ENCODE measurements around the gene PSMB2. TPM values are rescaled to one million over a fixed set of nuclear protein-coding genes. Genes with fewer than 3 reads are reported as not detected.

PSMB2 gene
- total RNA-seq, 1 donor from 2014 or later = 126 TPM

- Mint-ChIP-seq H3K9me3 (no peaks in the 10 kb centered on the region), H3K4me1 (ENCODE audit: low read depth) (peaks cover 34% of the 10 kb centered on the region), H3K4me3 (no peak overlapping the region), H3K27me3 (ENCODE audit: insufficient read depth) (no peaks in the 10 kb centered on the region), H3K27ac (no peak overlapping the region), H3K36me3 (ENCODE audit: low read depth) (peaks cover 56% of the 10 kb centered on the region)
- intact Hi-C loops (cut with micrococcal nuclease) = no loop called here
- no peak for DNase-seq (ENCODE audit: low spot score)
These were observed 7.8 kb downstream of the PSMB2 start for GRCh38 chr1:35633547-35633946.

DNA sequence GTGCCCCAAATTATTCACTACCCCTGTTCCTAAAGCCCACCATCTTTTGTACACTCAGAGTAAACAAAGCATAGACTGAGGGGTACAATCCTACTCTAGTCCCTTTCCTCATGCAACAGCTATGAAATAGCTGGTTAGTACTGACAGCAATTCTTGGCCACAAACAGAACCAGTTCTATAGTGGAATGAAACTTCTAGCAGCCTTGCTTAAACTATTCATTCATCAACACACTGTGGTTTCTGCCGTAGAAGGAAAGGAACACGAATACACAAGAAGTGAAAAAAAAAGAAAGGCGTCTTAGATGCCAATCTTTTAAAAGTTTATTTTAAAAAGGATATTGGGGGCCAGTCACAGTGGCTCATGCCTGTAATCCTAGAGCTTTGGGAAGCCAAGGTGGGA, 9.9 kb downstream of the PSMB2 start:
- no peak overlapping the region for H3K4me3 Mint-ChIP-seq
- no peaks in the 10 kb centered on the region for H3K27me3 Mint-ChIP-seq (ENCODE audit: insufficient read depth)
- H3K4me1 Mint-ChIP-seq (ENCODE audit: low read depth) = peaks cover 23% of the 10 kb centered on the region
- intact Hi-C loops (cut with micrococcal nuclease) = no loop called here
- H3K36me3 Mint-ChIP-seq (ENCODE audit: low read depth) = peaks cover 53% of the 10 kb centered on the region
- DNase-seq (ENCODE audit: low spot score) = no peak
- H3K9me3 Mint-ChIP-seq = no peaks in the 10 kb centered on the region
- no peak overlapping the region for H3K27ac Mint-ChIP-seq

DNA sequence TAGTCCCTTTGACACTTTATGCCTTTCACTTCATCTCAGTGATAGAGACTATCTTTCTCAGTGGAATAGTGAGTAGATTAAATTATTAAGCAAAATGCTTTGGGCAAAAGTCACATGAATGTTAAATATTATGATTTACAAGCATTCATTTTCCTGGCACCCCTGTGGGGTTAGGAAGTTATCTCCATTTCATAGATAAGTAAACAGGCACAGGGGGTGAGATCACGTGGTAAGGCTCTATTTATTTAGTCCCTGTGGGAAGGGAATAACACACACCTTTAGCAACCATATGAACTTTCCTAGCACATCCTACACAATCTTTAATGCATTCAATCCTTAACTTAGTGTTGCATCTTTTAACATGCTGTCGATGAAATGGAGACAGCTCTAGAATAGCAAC, 12.3 kb downstream of the PSMB2 start:
- Mint-ChIP-seq H3K36me3 (ENCODE audit: low read depth) (peaks cover 50% of the 10 kb centered on the region), H3K27ac (no peak overlapping the region)
- intact Hi-C loops (cut with micrococcal nuclease) = no loop called here

DNA sequence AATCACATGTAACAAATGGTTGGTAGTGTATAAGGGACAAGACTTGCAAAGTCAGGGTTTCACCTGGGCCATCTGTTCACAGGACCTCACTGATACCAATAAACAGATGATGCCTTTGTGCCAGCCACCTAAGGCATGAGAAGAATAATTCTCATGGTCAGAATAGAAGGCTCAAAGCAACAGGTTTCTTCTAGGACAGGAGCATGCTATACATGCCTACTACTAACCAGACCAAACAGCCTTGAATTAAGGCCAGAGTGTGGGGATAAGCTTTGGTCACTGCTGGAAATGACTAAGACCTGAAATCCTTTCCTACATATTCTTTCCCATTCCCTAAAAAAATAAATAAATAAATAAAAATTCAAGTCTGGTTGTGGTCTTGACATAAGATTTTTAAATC, 17.5 kb downstream of the PSMB2 start:
- intact Hi-C loops (cut with micrococcal nuclease) = no loop called here
- Mint-ChIP-seq H3K4me1 (ENCODE audit: low read depth) (peaks cover 20% of the 10 kb centered on the region), H3K27ac (no peak overlapping the region), H3K4me3 (no peak overlapping the region), H3K27me3 (ENCODE audit: insufficient read depth) (no peaks in the 10 kb centered on the region), H3K9me3 (no peaks in the 10 kb centered on the region), H3K36me3 (ENCODE audit: low read depth) (peaks cover 35% of the 10 kb centered on the region)
- DNase-seq (ENCODE audit: low spot score) = no peak

More for the DNA sequence above, 12.3 kb downstream of the PSMB2 start:
- Mint-ChIP-seq H3K27me3 (ENCODE audit: insufficient read depth) (no peaks in the 10 kb centered on the region), H3K9me3 (no peaks in the 10 kb centered on the region), H3K4me1 (ENCODE audit: low read depth) (peaks cover 16% of the 10 kb centered on the region), H3K4me3 (no peak overlapping the region)
- no peak for DNase-seq (ENCODE audit: low spot score)

- H3K27ac Mint-ChIP-seq = no peak overlapping the region
- peaks cover 20% of the 10 kb centered on the region for H3K4me1 Mint-ChIP-seq (ENCODE audit: low read depth)
These were observed 18.7 kb downstream of the PSMB2 start for GRCh38 chr1:35622510-35623178.

DNA sequence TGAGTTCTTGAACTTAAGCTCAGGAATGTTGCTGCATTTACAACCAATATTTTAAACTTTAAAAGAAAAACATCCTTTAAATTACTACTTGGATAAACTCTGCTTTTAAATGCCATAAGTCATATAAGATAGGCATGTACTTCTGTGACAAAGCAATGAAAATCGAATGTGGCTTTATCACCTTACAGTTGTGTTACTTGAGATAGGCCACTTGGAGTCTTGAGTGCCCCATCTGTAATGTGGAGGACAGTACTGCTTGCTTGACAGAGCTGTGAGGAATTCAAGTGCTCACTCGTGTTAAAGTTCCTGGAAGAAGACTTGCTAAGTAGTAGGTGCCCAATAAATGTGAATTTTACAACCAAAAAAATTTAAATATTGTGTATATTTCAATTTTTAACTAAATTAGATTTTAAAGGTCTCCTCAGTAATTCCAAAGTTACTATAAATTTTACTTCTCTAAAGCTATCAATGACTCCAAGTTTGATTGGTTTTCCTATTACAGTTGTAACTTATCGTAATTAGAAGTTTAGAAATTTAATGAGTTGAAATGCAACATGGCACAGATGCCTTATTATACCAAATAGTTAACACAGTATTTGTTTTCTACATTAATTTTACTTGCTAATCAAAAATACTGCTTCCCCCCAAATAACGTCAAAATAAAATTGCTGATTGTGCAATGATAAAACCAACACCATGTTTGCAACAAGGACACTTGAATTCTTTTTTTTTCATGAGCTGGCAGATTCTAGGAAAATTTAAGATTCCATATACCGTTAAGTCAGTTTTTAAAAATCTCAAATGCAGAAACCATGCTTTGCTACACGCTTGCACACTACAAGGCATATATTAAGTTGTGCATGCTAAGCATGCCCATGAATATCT, 21.8 kb downstream of the PSMB2 start:
- Mint-ChIP-seq H3K27ac (no peak overlapping the region), H3K9me3 (no peaks in the 10 kb centered on the region), H3K4me1 (ENCODE audit: low read depth) (peaks cover 31% of the 10 kb centered on the region), H3K27me3 (ENCODE audit: insufficient read depth) (no peaks in the 10 kb centered on the region), H3K4me3 (no peak overlapping the region), H3K36me3 (ENCODE audit: low read depth) (peaks cover 35% of the 10 kb centered on the region)
- DNase-seq (ENCODE audit: low spot score) = no peak
- intact Hi-C loops (cut with micrococcal nuclease) = no loop called here

More at GRCh38 chr1:35622510-35623178, 18.7 kb downstream of the PSMB2 start:
- DNase-seq (ENCODE audit: low spot score) = no peak
- intact Hi-C loops (cut with micrococcal nuclease) = no loop called here
- Mint-ChIP-seq H3K27me3 (ENCODE audit: insufficient read depth) (no peaks in the 10 kb centered on the region), H3K9me3 (no peaks in the 10 kb centered on the region), H3K36me3 (ENCODE audit: low read depth) (peaks cover 41% of the 10 kb centered on the region), H3K4me3 (no peak overlapping the region)

- DNase-seq (ENCODE audit: low spot score) = no peak
- Mint-ChIP-seq H3K4me1 (ENCODE audit: low read depth) (peaks cover 42% of the 10 kb centered on the region), H3K27ac (no peak overlapping the region), H3K27me3 (ENCODE audit: insufficient read depth) (no peaks in the 10 kb centered on the region), H3K4me3 (no peak overlapping the region), H3K9me3 (no peaks in the 10 kb centered on the region), H3K36me3 (ENCODE audit: low read depth) (peaks cover 35% of the 10 kb centered on the region)
- intact Hi-C loops (cut with micrococcal nuclease) = no loop called here
These were observed 25.9 kb downstream of the PSMB2 start for GRCh38 chr1:35615440-35615839.

- DNase-seq (ENCODE audit: low spot score) = no peak
- no peaks in the 10 kb centered on the region for H3K27me3 Mint-ChIP-seq (ENCODE audit: insufficient read depth)
- H3K4me3 Mint-ChIP-seq = no peak overlapping the region
- intact Hi-C loops (cut with micrococcal nuclease) = no loop called here
- H3K27ac Mint-ChIP-seq = no peak overlapping the region
- H3K4me1 Mint-ChIP-seq (ENCODE audit: low read depth) = peaks cover 43% of the 10 kb centered on the region
- H3K9me3 Mint-ChIP-seq = no peaks in the 10 kb centered on the region
- peaks cover 37% of the 10 kb centered on the region for H3K36me3 Mint-ChIP-seq (ENCODE audit: low read depth)
These were observed 29.7 kb downstream of the PSMB2 start for GRCh38 chr1:35611655-35612054.

GRCh38 chr1:35605867-35606182, 35.5 kb downstream of the PSMB2 start:
- no peak for DNase-seq (ENCODE audit: low spot score)
- intact Hi-C loops (cut with micrococcal nuclease) = no loop called here
- Mint-ChIP-seq H3K4me3 (no peak overlapping the region), H3K4me1 (ENCODE audit: low read depth) (peaks cover 21% of the 10 kb centered on the region), H3K27me3 (ENCODE audit: insufficient read depth) (no peaks in the 10 kb centered on the region), H3K9me3 (no peaks in the 10 kb centered on the region), H3K27ac (no peak overlapping the region), H3K36me3 (ENCODE audit: low read depth) (peaks cover 47% of the 10 kb centered on the region)

DNA sequence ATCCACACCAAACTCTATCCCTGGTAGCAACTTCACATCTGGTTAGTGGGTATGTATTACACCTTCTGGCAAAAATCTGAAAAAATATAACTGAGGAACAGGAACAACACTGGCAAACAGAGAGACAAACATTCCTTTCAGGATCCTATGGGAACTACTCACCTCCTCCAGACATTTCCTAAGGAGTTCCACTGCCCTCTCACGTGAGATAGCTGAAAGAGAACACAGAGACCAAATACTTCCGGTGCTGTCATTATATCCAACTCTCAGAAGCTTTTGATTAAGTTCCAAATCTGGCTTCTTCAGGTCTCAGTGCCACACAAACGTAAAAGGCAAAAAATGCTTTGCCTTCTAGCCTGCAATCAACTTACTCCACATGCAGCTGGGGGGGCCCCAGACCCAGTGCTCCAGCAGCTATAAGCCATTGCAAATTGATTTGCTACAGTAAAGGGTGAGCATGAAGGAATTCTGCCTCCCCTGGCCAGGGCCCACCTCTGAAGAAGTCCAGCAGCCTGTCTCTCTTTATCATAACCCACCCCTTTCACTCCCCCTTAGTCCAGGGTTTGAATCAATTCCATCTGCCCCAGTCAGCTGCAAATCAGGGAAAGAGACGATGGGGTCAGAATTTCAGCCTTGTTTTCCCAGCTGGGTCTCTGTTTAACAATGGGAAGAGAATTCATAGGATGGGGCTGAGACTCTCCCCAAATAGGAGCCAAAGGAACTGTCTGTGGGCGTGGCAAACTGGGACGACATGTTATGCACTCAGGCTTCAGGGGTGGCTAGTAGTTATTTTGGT, 36.1 kb downstream of the PSMB2 start:
- peaks cover 46% of the 10 kb centered on the region for H3K36me3 Mint-ChIP-seq (ENCODE audit: low read depth)
- H3K4me3 Mint-ChIP-seq = no peak overlapping the region
- no peak for DNase-seq (ENCODE audit: low spot score)
- no peak overlapping the region for H3K27ac Mint-ChIP-seq
- peaks cover 21% of the 10 kb centered on the region for H3K4me1 Mint-ChIP-seq (ENCODE audit: low read depth)
- no peaks in the 10 kb centered on the region for H3K27me3 Mint-ChIP-seq (ENCODE audit: insufficient read depth)
- intact Hi-C loops (cut with micrococcal nuclease) = no loop called here
- H3K9me3 Mint-ChIP-seq = no peaks in the 10 kb centered on the region

DNA sequence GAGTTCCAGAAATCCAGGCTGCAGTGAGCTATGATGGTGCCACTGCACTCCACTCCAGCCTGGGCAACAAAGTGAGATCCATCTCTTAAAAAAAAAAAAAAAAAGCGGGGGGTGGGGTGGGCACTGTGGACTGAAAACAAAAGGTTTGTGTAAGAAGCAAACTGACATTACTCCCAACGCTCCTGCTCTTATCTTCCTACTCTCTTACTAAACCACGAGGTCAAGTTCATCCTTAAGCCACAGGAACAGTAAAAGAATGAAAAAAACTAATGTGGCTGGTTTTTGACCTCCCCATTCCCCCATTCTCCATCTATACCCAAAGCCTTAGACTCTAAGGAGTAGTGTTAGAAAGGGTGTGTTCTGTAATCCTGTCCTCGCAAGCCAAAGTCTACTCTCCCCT, 37.4 kb downstream of the PSMB2 start:
- Mint-ChIP-seq H3K36me3 (ENCODE audit: low read depth) (peaks cover 46% of the 10 kb centered on the region), H3K9me3 (no peaks in the 10 kb centered on the region), H3K4me1 (ENCODE audit: low read depth) (peaks cover 17% of the 10 kb centered on the region), H3K27ac (no peak overlapping the region), H3K4me3 (no peak overlapping the region), H3K27me3 (ENCODE audit: insufficient read depth) (no peaks in the 10 kb centered on the region)
- intact Hi-C loops (cut with micrococcal nuclease) = no loop called here
- DNase-seq (ENCODE audit: low spot score) = no peak

GRCh38 chr1:35603468-35603867, 37.9 kb downstream of the PSMB2 start:
- Mint-ChIP-seq H3K27me3 (ENCODE audit: insufficient read depth) (no peaks in the 10 kb centered on the region), H3K4me1 (ENCODE audit: low read depth) (peaks cover 17% of the 10 kb centered on the region), H3K36me3 (ENCODE audit: low read depth) (peaks cover 48% of the 10 kb centered on the region), H3K9me3 (no peaks in the 10 kb centered on the region), H3K27ac (no peak overlapping the region), H3K4me3 (no peak overlapping the region)
- DNase-seq (ENCODE audit: low spot score) = no peak
- intact Hi-C loops (cut with micrococcal nuclease) = no loop called here

DNA sequence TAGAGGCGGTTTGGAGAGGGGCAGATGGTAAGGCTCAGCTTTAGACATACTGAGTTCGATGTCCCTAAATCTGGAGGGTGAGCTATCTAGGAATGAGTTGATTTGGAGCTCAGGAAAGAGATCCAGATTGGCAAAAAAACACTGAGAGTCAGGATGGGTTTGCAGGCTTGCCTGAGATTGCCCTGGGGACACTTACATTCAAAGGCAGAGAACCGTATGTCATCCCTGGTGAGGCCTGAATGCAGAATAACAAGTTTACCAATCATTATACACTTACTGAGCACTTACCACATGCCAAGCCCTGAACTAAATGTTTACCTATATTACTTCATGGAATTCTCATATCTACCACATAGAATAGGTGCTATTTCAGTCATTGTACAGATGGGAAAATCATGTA, 40.7 kb downstream of the PSMB2 start:
- Mint-ChIP-seq H3K4me3 (no peak overlapping the region), H3K9me3 (no peaks in the 10 kb centered on the region), H3K36me3 (ENCODE audit: low read depth) (peaks cover 35% of the 10 kb centered on the region), H3K27ac (no peak overlapping the region), H3K4me1 (ENCODE audit: low read depth) (no peaks in the 10 kb centered on the region), H3K27me3 (ENCODE audit: insufficient read depth) (no peaks in the 10 kb centered on the region)
- DNase-seq (ENCODE audit: low spot score) = no peak
- intact Hi-C loops (cut with micrococcal nuclease) = no loop called here
